Activated naive CD4-positive, alpha-beta T cell treated with Interleukin-2 at 50 U/mL for 16 hours (primary cell): ENCODE measurements around the gene NOXO1.
"Not testable (repeated sequence)": the region's sequence is repeated elsewhere in the genome, so short reads cannot be mapped to it uniquely, and the experiment has no call there.

ENCODE experiments used
- DNase-seq: peaks from one replicate; pipeline ENCODE4 v3.0.0-alpha.2; 2020

The NOXO1 gene

DNA sequence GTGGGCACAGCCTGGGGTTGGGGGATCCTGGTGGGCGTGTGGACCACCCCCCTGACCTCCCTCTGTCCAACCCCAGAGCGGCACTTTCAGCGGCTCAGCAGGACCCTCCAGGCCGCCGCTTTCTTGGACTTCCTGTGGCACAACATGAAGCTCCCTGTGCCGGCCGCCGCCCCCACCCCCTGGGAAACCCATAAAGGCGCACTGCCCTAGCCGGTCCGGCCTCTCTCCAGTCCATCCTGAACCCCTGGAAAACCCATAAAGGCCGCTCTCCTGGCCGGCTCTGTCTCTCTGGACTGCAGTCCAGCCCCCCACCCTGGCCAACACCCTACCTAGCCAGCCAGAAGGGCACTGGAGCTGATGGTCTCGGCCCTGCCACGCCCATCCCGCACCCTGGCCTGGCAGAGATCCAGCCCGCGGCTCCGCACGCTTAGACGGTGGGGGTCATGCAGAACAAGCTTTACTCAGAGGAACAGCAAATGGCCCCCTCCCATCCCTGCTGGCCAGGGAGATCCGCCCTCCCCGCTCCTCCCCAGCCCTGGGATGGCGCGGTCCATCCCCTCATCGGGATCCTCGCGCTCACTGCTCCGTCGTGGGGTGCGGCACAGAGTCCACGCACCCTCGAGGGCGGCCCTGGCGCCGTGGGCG is 2.7 kb downstream of the NOXO1 start:
- no peak for DNase-seq

DNA sequence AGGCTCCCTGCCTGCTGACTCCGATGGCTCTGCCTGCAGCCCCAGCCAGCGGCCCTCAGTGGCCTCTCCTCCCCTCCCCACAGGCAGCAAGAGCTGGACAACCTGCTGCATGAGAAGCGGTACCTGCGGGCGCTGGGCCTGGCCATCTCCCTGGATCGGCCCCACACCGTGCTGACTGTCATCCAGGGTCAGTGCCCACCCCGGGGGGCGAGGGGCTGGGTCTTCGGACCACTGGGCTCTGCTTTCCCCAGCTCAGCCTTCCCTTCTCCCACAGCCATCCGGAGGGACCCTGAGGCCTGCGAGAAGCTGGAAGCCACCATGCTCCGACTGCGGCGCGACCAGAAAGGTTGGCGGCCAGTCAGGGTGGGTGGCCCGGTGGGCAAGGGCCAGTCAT is 3.4 kb downstream of the NOXO1 start:
- no peak for DNase-seq

DNA sequence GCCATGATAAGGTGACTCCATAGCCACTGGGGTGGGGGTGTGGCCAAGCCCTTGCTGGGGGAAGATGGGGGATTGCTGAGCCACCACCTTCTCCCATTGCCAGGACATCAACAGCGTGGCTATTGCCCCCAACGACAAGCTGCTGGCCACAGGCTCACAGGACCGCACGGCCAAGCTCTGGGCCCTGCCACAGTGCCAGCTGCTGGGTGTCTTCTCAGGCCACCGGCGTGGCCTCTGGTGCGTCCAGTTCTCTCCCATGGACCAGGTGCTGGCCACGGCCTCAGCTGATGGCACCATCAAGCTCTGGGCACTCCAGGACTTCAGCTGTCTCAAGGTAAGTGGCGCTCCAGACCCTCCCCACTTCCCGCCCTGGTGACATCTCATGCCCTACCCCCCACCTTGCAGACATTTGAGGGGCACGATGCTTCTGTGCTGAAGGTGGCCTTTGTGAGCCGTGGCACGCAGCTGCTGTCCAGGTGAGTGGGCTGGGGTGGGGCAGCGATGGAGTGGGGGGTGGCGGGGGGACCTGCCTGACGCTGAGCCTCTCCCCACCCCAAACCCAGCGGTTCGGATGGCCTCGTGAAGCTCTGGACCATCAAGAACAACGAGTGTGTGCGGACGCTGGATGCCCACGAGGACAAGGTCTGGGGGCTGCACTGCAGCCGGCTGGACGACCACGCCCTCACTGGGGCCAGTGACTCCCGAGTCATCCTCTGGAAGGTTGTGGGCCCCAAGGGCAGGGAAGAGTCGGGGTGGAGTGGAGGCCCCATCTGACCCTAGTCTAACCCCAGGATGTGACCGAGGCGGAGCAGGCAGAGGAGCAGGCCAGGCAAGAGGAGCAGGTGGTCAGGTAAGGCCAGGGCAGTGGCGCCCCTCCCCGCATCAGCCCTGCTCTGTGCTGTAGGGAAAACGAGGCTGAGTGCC is 4.1 kb downstream of the NOXO1 start:
- no peak for DNase-seq

DNA sequence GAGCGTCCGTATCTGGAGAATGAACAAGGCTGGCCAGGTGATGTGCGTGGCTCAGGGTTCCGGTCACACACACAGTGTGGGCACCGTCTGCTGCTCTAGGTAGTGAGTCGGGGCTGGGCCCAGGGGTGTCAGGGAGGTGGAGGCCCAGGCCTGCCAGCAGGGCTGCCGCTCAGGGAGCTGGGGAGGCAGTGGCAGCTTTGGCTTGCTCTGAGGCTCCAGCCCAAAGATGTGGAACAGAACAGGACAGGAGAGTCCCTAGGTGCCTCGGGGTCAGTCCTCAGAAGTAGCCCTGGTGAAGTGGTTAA is 5.1 kb downstream of the NOXO1 start:
- DNase-seq, result no peak

DNA sequence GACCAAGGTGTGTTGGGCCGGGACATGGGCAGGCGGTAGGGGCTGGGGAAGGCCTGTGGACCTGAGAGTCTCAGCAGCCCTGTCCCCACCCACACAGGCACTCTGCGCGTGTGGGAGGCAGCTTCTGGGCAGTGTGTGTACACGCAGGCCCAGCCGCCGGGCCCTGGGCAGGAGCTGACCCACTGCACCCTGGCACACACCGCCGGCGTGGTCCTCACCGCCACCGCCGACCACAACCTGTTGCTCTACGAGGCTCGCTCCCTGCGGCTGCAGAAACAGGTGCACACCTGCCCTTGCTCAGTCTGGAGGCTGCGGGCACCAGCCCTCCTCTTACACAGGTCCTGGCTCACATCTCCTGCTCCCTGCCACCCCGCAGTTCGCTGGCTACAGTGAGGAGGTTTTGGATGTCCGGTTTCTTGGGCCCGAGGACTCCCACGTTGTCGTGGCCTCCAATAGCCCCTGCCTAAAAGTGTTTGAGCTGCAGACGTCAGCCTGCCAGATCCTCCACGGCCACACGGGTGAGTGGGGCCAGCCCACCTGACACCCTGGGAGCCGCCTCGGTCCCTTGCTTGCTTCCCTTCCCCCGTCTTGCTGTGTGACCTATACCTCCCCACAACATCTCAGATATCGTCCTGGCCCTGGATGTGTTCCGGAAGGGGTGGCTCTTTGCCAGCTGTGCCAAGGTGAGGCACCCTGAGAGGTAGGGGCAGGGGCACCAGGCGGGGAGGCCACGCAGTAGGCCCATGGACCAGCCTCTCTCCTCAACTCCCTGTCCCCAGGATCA is 5.6 kb downstream of the NOXO1 start:
- DNase-seq, result no peak

DNA sequence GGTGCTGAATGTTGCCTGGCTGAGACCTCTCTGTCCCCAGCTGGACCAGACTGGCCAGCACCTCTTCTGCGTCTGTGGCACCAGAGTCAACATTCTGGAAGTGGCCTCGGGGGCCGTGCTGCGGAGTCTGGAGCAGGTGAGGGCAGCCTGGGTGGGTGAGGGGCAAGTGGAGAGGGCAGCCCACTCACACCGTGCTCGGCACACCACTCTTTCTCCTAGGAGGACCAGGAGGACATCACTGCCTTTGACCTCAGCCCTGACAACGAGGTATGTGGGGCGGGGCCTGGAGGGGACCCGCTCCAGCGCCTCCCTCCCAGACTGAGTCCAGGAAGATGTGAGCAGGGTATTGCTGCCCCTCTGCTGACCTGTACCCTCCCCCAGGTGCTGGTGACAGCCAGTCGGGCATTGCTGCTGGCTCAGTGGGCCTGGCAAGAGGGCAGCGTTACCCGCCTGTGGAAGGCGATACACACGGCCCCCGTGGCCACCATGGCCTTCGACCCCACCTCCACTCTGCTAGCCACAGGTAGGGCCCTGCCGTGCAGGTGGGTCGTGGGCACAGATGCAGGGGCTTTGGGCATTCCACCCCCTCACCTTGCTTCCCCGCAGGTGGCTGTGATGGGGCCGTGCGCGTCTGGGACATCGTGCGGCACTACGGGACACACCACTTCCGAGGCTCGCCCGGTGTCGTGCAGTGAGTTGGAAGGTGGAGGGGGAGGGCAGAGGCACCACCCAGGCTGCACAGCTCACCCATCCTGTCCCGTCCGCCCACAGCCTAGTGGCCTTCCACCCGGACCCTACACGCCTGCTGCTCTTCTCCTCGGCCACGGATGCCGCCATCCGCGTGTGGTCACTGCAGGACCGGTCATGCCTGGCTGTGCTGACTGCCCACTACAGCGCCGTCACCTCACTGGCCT is 6.9 kb downstream of the NOXO1 start:
- DNase-seq, result no peak

- DNase-seq, result no peak
Measured at GRCh38 chr16:1973461-1974156, 7.7 kb downstream of the NOXO1 start.

GRCh38 chr16:1972490-1972877 is 8.8 kb downstream of the NOXO1 start:
- no peak for DNase-seq

DNA sequence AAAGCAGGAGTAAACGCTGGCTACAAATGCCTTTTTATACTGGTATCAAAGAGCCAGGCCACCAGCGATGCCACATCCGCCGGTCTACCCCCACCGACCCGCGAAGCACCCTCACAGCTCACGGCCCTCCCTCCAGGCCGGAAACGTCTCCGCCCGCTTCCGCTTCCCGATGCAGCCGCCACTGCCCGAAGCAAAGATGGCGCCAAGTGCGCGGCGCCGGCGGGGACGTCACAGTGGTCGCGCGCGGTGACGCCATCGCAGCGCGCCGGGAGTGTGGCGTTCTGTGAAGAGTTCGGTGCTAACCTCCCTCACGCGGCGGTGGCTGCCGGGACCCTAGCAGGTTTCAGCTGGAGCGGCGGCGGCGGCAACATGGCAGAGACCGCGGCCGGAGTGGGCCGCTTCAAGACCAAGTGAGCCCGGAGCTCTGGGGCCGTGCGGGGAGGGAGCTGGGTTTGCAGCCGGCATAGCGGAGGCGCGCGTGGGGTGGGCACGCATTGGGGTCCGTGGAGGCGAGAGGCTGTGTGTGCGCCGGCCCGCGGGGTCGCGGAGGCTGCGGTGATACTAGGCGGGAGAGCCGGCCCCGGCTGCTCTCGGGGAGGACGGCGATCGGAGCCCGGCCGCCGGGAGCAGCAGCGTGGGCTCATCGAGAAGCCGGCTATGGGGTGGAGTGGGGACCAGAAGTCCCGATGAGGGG is 9.3 kb downstream of the NOXO1 start, which contains the start of gene TBL3:
TBL3 (plus strand) TSS at position 258 of the 694 bp plus-strand sequence; CDS start at position 370, 112 bp downstream.
- peak; percentile 97 for DNase-seq

GRCh38 chr16:1968146-1968953 is 12.9 kb downstream of the NOXO1 start:
- DNase-seq, result no peak

DNA sequence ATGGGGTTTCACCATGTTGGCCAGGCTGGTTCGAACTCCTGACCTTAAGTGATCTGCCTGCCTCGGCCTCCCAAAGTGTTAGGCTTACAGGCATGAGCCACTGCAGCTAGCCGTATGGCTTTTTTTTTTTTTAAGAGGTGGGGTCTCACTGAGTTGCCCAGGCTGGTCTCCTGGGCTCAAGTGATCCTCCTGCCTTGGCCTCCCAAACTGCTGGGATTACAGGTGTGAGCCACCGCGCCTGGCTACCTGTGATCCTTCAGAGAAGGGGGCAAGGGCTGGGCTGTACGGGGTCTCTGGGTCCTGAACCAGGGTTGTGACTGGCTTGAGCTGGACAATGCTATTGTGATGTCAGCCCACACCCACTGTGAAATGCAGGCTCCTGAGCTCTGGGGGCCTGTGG is 14.8 kb downstream of the NOXO1 start, which contains the start of gene RNF151:
RNF151 (plus strand) TSS at position 397 of the 400 bp plus-strand sequence. CDS start 26 bp downstream, outside the sequence.
- DNase-seq, result no peak

DNA sequence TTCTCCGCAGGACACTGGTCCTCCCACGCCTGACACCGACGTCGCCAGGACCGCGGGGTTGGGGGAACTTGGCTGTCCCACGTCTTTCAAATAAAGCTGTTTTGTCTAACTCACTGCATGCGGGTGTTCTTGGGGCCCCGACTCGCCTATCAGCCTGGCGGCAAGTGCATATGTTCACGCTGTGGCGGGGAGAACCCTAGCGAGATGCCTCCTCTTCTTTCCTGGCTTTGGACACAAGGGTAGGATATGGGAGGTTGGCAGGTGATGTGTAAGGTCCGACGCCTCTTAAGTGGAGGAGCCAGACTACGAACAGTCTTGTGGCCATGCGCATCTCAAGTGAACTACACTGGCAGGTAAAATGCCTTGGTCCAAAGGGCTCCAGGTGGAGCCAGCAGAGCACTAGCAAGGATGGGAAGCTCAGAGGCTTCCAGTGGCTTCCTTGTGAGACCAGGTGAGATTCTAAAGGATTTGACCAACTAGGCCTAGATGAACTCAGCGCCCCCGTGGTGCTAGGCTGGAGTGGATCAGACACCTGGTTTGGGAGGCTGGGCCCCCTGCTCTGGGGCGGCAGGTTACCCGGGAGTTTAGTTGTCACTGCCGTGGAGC is 15.8 kb downstream of the NOXO1 start:
- no peak for DNase-seq

- peak; percentile 99 for DNase-seq
Measured at GRCh38 chr16:1964506-1965395, 16.5 kb downstream of the NOXO1 start, which contains the start of gene RPS2. TSS of gene RPS2 (minus strand) at chr16:1964826. CDS start at chr16:1964625, 201 bp downstream.

- DNase-seq, result peak; percentile 45
Measured at GRCh38 chr16:1963806-1964505, 17.3 kb downstream of the NOXO1 start.

DNA sequence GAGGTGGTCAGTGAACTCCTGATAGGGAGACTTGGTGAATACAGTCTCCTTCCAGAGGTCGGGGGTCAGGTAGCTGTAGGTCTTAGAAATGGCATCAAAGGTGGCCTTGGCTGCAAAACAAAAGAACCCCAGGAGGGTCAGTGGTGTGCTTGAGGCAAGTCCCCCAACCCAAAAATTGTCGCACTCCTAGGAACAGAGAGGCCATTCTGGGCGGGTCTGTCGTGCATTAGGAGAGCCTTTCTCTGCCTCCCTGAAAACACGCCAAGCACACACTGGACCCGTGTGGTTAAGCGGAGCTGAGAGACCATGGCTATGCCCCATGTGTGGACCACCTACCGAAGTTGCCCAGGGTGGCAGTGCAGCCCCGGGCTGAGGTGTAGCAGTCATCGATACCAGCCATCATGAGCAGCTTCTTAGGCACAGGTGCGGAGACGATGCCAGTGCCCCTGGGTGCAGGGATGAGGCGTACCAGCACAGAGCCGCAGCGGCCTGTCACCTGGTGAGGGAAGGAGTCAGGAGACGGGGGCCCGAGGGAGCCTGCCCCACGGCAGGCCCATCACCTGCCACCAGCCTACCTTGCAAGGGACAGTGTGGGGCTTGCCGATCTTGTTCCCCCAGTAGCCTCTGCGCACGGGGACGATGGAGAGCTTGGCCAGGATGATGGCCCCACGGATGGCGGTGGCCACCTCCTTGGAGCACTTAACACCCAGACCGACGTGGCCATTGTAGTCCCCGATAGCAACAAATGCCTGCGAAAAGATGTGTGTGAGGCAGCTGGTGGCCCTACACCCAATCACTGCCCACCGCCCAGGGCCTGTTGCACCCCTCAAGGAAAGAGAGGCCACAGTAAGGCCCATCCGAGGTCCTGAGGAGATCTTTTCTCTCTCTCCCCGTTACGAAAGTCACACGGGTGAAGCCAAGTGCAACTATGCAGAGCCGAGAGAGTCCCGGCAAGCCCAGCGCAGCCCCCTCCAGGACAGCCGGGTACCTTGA is 18.8 kb downstream of the NOXO1 start:
- not testable (repeated sequence) for DNase-seq

DNA sequence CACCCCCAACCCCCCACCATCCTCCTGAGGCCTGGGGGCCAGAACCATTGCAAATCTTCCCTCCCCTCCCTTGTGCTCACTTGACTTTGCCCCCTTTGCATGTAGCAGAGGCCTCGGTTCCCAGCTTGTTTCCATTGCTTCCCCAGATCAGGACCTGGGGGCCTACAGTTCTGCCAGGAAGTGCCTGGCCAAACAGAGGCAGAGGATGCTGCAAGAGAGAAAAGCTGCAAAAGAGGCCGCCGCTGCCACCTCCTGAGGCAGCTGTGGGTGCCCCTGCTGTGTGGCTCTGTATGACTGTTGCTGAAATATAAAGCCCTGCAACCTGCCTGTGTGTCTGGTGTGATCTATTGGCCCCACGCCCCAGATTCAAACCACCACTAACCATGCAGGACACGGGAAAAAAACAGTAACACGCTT is 19.6 kb downstream of the NOXO1 start:
- DNase-seq, result peak; percentile 25
